Stimulated activated CD8-positive, alpha-beta memory T cell treated with anti-CD3 and anti-CD28 coated beads, Interleukin-7, amount 100 ng/mL, for 48 hours (primary cell): Measurements from ENCODE around the gene RPL36.
"Not testable (repeated sequence)": the region's sequence is repeated elsewhere in the genome, so short reads cannot be mapped to it uniquely, and the experiment has no call there.

Experiments
- DNase-seq, 2 donors: peaks; one replicate each; pipeline ENCODE4 v3.0.0-alpha.2; 2020; ENCODE audit warnings: low read depth in 1 of 2; ENCODE audit errors: extremely low read depth in 1 of 2

The RPL36 gene

DNA sequence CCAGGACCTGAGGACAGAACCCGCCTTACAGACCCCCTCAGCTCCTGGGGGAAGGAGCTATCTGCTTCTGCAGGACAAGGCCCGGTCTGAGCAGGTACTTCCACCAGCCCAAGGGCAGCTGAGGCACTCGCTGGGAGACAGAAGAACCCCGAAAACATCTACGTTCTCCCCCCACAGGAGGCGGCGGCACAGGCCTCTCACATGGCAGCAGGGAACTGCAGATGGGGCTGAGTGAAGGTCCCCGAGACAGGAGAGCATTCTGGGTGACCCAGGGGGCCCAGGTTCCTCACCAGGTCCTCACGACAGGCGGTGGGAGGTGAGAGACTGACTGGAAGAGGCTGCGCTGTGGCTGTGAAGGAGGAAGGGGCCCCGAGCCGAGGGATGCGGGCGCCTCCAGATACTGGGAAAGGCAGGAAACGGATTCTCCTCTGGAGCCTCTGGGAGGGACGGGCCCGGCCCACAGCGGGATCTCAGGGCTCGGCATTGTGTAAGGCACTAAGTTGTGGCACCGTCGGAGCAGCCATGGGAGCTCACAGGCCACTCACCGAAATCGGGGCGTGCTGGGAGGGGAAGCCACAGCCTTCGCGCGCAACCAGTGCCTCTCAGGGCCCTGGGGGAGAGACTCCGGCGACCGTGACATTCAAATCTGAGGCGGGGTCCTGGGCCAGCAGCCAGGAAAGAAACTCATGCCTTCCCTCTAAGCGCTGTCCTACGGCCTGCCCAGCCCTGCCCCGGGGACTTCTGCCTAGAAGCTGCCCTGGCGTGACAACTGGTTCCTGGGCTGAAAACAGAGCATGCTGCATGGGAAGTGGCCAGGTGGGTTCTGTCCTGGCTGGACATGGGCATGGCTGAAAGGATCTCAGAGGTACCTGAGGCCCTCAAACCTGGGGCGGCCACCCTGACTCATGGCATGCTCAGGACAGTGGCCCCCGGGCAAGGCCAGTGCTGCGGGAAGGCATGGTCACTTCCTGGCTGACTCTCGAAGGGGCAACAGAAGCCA, 14.0 kb downstream of the RPL36 start:
- no peak for DNase-seq

DNA sequence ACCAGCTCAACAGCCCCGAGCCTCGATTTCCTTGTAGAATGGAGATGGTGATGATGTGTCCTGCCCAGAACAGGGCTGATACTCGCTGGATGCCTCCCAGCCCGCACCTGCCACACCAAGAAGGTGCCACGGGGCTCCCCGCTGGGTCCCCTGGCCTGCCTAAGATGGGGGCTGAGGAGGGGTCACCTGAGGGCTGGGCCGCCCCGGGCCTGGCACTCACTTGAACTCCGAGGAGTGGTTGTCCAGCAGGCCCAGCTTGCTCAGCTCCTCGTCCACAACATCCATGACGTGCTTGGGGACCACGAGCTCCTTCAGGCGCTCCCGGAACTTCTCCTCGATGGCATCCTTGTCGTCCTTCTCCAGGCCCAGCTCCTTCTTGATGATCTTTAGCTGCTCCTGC, 15.5 kb downstream of the RPL36 start:
- DNase-seq, result no peak

DNA sequence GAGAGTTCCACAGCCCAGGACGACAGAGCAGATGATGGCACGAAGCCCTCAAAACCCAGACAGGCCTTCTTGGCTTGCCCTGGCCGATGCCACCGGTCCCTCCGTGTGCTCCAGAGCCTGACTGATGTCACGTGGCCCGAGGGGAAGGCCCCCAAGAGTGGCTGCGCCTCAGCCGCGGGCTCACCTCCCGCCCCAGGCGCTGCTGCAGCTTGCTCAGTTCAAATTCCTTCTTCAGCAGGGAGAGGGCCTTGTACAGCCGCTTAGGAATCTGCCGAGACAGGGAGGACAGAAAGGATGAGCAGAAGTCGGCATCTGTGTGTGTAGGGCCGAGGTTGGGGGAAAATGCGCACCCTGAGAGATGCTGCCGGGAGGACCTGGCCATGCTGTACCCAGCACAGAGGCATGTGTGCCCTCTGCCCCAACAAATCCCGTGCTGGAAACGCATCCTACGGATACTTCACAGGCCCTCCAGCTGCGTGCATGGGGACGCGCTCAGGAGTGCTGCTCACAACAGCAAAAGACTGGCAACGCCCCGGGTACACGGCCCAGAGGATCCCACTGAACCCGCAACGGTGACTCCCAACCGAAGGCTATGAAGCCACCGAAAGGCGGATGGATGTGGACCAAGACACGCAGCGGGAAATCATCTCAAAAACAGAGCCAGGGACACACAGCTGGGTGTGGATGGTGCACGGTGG, 16.9 kb downstream of the RPL36 start:
- DNase-seq, result no peak

DNA sequence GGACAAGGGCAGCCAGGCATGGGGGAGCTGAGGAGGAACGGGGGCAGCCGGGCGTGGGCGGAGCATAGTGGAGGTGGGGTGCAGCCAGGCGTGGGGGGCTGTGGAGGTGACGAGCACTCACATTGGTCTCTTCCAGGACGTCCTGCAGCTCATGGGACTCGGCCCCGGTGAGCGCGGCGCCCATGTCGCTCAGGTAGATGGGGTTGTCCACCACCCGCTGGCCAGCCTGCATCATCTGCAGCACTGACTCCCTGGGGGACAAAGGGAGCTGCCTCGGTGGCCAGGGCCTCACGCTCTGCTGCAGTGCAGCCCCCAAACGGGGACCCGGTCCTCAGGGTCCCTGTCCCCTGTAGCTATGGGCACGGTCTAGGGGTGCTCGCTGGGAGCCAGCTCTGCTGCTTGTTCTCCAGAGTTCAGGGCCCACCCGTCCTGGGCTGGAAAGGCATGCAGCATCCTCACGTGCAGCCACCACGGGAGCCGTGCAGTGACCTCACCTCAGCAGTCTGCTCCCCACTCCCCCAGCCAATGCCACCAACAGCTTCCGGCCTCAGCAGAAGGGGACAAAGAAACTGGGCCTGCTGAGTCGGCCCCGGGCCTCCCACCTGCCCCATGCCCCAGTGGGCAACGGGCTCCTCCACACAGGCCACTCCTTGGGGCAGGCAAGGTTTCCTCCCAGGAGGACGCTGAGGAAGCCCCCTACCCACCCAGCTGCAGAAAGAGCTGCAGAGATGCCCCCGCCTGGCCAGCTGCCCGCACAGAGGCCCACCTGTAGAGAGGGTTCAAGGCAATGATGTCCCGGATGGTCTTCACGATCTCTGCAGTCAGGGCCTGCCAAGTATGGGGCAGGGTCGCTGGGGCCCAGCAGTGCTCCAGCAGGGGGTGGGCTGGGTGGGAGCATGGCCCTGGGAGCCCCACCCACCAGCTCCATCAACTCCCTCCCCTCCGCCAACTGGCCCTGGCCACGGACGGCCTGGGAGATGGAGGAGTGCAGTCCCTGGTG, 17.8 kb downstream of the RPL36 start:
- no peak for DNase-seq

DNA sequence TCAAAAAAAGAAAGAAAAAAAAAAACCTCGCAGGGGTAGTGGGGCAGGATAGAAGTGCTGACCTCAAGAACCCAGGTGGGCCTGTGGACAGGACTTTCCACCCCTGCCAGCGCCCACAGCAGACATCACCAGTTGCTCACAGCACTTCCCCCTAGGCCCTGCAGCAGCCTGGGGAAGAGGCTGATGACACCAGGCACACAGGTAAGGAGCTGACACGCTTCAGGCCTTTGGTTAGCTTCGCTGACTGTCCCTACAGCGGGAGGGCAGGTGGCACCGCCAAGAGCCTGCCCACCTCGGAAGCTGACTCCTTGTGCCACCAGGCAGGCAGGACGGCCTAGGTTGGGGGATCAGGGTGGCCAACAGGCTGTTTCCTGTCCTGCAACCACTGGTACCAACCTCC, 20.9 kb downstream of the RPL36 start:
- DNase-seq, result no peak

DNA sequence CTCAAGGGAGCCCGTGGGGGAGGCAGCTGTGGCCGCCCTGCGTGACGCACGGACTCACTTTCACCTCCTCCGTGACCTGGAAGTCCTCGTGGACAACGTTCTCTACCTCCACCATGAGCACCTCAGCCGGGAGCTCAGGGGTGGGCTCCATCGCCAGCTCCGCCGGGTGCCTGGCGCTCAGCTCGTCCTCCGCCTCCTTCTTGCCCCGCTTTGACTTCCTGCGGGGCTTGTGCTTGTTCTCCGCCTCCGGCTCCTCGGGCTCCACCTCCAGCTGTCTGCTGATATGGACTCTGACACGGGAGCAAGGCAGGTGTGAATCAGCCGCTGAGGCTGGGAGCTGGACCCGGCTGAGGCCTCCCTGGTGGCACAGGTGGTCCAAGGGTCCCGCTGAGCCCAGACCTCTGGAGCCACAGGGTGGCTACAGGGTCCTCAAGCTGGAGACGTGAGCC, 21.6 kb downstream of the RPL36 start:
- DNase-seq, result no peak

DNA sequence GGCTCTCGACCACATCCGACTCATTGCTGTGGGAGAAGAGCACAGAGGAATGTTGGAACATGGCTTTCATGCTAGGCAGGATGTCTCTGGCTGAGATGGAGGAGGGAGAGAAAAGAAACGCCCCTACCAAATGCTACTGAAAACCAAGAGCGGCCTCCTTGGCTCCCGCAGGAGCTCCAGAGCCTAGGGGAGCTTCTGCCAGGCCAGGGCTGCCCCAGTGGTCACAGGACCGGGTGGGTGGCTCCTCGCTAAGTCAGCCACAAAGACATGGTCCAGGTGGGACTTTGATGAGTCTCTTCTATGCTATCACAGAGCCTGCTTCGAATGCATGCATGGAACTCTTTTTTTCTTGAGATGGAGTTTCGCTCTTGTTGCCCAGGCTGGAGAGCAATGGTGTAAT, 23.1 kb downstream of the RPL36 start:
- no peak for DNase-seq

DNA sequence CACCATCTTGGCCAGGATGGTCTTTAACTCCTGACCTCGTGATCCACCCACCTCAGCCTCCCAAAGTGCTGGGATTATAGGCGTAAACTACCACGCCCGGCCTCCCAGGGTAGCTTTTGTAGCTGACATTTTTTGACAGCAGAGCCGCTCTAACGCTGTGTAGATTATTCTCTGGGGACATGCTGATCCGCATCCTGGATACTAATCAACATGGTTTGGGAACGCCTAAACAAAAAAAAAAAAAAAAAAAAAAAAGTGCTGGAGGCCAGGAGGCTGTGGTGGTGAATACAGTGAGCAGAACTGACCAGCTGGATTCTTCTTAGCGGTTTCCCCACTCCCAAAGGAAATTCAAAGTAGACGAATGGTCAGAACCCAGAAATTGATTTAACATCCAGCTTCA, 24.7 kb downstream of the RPL36 start:
- no peak for DNase-seq

DNA sequence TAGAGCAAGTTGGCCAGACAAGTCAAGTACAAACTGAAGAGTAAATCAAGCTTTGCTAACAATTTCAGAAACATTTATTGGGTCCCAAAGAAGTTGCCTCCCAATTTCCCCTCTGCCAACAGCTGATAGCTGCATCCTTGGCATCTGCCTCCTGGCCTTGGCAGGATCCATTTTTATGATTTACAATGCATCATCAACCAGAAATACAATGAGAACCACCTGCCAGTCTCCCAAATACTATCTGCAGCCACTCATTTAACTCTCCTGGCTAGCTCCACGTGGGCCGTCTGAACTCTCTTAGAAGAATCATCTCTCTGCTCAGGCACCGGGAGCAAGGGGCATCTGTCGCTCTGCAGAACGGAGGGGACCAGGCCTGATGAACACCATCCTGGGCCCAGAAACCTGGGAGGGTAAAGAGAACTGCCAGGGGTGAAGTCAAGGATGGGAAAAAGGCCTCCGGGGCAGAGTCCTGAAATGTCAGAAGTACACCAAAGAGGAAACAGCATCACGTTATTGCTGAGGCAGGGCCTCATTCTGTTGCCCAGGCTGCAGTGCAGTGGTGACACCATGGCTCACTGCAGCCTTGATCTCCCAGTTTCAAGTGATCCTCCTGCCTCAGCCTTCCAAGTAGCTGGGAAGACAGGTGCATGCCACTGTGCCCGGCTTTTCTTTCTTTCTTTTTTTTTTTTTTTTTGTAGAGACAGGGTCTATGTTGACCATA, 27.3 kb downstream of the RPL36 start:
- no peak for DNase-seq

DNA sequence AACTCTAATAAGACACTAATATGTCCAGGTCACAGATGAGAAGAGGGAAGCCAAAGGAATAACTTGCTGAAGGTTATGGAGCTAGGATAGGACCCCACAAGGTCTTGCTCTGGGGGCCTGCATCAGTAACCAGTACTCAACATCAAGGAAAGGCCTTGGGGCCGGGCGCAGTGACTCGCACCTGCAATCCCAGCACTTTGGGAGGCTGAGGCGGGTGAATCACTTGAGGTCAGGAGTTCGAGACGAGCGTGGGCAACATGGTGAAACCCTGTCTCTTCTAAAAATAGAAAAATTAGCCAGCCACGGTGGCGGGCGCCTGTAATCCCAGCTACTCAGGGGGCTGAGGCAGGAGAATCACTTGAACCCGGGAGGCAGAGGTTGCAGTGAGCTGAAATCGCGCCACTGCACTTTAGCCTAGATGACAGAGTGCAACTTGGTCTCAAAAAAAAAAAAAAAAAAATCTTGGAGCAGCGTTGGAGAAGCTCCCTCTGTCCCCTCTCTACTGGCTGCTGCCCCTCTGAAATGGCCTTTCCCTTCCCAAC, 28.0 kb downstream of the RPL36 start:
- DNase-seq, result peak; percentile 40 to 73

DNA sequence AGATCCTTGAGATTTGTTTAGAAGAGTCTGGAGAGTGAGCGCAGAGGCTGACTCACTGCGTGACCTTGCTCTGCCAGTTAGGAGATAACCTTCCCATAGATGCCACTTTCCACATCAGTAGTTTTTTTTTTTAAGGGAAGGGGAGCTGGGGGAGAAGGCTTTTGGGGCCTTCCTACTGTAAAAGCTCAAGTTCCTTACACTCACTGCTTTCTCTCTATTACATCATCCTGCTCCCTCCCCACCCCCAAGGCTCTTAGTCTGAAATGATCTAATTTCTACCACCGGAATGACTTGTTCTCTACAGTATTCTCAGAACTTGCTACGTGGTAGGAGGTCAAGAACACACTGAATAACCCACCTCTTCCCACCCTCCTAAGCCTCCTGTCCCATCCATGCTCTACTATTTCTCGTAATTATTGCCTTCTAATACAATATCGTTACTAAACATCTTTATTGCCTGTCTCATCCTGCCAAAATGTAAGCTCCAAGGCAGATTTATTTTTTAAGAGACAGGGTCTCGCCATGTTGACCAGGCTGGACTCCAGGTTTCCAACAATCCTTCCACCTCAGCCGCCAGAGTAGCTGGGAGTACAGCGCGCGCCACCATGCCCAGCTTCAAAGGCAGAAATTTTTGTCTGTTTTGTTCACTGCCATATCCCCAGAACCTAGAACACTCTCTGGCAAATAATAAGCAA, 28.6 kb downstream of the RPL36 start:
- DNase-seq, result peak in 1 of 2 donors; percentile 60

DNA sequence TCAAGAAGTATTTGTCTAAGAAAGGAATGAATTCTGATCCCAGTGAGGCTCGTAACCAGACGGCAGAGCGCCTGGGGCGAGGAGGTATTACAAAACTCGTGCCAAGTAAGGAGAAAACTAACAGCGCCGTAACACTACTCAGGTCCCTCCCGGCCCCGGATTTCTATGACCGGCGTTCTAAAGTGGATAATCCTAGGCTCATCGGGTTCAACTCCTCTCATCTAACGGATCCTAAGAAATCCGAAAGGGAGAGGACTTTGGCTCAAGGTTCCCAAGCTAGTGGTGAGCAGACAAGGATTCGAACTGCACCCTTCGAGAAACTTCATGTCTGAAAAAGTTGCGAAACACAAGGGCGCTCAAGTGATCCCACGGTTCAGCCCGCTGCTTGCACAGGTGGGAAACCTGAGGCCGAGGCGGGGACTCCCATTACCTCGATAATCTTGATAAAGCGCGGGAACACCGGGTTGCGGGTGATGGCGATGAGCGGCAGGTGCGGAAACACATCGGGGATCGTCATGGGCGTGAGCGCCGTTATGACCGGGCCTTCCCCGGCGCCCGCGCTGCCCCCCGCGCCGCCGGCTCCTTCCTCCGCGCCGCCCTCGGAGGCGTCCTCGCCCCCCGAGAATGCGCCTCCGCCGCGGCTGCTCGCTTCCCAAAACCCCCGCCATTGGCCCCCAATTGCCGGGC, 29.3 kb downstream of the RPL36 start:
- no peak for DNase-seq

DNA sequence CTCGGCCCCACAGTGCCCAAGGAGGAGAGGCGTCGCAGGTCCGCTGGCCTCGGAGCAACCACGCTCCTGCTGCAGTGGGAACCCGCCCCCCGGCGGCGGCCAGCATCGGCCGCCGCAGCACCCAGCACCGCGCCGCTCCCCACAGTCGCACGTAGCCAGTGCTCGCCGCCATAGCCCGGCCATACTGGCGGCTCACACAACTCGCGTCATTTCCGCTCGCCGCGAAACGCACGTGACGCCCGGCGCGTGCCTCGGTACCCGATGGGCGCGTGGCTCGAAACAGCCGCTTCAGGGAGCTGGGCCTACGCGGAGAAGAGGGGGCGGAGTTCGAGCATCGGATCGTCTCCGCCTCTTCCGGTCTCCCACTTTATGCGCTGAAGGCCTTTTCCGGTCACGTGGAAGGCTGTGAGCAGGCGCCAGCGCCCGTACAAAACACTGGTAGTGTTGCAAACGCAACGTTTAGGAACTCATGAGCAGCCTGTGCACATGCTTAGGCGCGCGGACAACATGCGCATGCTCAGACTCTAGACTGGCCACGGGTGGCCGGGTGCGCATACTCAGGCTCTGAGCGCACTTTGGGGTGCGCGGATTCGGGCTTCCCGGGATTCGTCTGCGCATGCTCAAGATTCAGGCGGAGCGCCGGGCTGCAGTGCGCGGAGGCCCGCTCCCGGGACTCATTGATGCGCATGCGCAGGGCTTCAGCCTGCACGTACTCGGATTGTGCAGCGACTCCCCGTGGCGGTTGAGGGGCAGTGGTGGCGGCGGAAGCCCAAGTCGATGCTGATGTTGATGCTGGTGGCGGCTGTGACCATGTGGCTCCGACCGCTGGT, 30.1 kb downstream of the RPL36 start, which contains the start of the genes CATSPERD and LONP1:
Gene CATSPERD (plus strand): TSS at position 677 of the 830 bp plus-strand sequence. CDS start 101 bp downstream, at position 778.
Gene LONP1 (minus strand): TSS at position 186 of the 830 bp plus-strand sequence. CDS start 14 bp downstream, at position 172.
- DNase-seq, result peak; percentile 96

DNA sequence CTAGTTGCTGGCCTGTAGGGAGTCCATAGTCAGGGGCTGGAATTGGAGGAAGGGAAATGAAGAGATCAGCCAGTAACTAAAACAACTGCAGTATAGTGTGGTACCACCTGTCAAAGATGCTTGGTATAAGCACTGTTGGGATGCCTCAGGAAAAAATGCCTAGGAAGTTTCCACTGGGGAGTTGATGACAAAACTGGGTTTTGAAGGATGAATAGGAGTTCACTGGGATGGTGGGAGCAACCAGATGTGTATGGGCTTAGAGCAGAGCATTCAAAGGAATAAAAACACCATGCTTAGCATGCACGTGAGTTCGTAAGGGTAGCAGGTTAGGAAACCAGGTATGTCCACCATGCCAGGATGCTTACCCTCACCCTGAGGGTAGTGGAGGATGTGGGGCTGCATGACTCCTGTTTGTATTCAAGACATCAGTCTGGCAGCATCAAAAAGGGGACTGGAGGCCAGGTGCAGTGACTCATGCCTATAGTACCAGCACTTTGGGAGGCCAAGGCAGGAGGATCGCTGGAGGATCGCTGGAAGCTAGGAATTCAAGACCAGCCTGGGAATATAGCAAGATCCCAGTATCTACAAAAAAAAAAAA, 37.5 kb downstream of the RPL36 start:
- DNase-seq, result no peak

DNA sequence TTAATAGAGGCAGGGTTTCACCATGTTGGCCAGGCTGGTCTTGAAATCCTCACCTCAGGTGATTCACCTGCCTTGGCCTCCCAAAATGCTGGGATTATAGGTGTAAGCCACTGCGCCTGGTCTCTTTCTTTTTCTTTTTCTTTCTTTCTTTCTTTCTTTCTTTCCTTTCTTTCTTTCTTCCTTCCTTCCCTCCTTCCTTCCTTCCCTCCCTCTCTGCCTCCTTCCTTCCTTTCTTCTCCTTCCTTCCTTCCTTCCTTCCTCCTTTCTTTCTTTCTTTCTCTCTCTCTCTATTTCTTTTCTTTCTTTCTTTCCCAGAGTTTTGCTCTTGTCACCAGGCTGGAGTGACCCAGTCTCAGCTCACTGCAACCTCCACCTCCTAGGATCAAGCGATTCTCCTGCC, 43.1 kb downstream of the RPL36 start:
- DNase-seq, result not testable (repeated sequence)

DNA sequence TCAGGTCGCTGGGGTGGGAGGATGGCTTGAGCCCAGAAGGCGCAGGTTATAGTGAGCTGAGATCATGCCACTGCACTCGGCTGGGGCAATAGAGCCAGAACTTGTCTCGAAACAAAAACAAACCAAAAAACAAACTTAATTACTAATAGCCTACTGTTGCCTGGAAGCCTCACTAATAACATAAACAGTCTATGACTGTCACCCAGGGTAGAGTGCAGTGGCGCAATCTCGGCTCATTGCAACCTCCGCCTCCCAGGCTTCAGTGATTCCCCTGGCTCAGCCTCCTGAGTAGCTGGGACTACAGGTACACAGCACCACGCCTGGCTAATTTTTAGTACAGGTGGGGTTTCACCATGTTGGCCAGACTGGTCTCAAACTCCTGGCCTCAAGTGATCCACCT, 48.3 kb downstream of the RPL36 start:
- DNase-seq, result no peak
